ENCODE results near the gene PSMC3. TPM values are rescaled to one million over a fixed set of nuclear protein-coding genes. Genes with fewer than 3 reads are reported as not detected.

The PSMC3 gene
- total and polyA plus RNA-seq, 4 donors, result 84.2 to 204 (median 149) TPM

- Histone ChIP-seq H3K4me3 (ENCODE audit: low read length in 2 of 2) (no peak overlapping the region), H3K36me3 (ENCODE audit: control insufficient read depth in 1 of 2, insufficient read depth in 2 of 2, low read length in 1 of 2) (no peaks in the 10 kb centered on the region), H3K9me3 (ENCODE audit: control insufficient read depth, low read length) (no peaks in the 10 kb centered on the region), H3K27ac (ENCODE audit: low read depth in 1 of 2, low read length in 2 of 2) (no peak overlapping the region), H3K27me3 (ENCODE audit: control insufficient read depth in 1 of 2, insufficient read depth in 2 of 2, low read length in 1 of 2) (no peaks in the 10 kb centered on the region), H3K4me1 (ENCODE audit: control insufficient read depth in 1 of 2, insufficient read depth in 2 of 2, low read length in 2 of 2) (no peaks in the 10 kb centered on the region)
- intact Hi-C loops (cut with DNase I), result no loop called here
- DNase-seq (peak; percentile 84 to 86), ATAC-seq (ENCODE audit: low FRiP score) (peak; percentile 64)
- 88 to 89% methylated on average over 36 to 39 of the region's 39 CpGs for WGBS, 2 donors
Measured at GRCh38 chr11:47394322-47395222, 31.7 kb downstream of the PSMC3 start.

- 92 to 95% methylated on average over 9 of the region's 9 CpGs for WGBS, 2 donors
Measured at GRCh38 chr11:47394050-47394321, 32.3 kb downstream of the PSMC3 start.

GRCh38 chr11:47393163-47394049, 32.8 kb downstream of the PSMC3 start:
- H3K4me1 ChIP-seq (ENCODE audit: control insufficient read depth in 1 of 2, insufficient read depth in 2 of 2, low read length in 2 of 2), result no peaks in the 10 kb centered on the region
- ATAC-seq (ENCODE audit: low FRiP score), result peak; percentile 54
- 81 to 83% methylated on average over 20 of the region's 20 CpGs for WGBS, 2 donors
- no peak overlapping the region for H3K4me3 ChIP-seq (ENCODE audit: low read length in 2 of 2)
- intact Hi-C loops (cut with DNase I), result no loop called here
- H3K27ac ChIP-seq (ENCODE audit: low read depth in 1 of 2, low read length in 2 of 2), result no peak overlapping the region
- no peaks in the 10 kb centered on the region for H3K27me3 ChIP-seq (ENCODE audit: control insufficient read depth in 1 of 2, insufficient read depth in 2 of 2, low read length in 1 of 2)
- peak in 1 of 2 donors; percentile 80 for DNase-seq
- H3K36me3 ChIP-seq (ENCODE audit: control insufficient read depth in 1 of 2, insufficient read depth in 2 of 2, low read length in 1 of 2), result no peaks in the 10 kb centered on the region
- no peaks in the 10 kb centered on the region for H3K9me3 ChIP-seq (ENCODE audit: control insufficient read depth, low read length)

More at GRCh38 chr11:47394050-47394321, 32.3 kb downstream of the PSMC3 start:
- Histone ChIP-seq H3K27ac (ENCODE audit: low read depth in 1 of 2, low read length in 2 of 2) (no peak overlapping the region), H3K9me3 (ENCODE audit: control insufficient read depth, low read length) (no peaks in the 10 kb centered on the region), H3K27me3 (ENCODE audit: control insufficient read depth in 1 of 2, insufficient read depth in 2 of 2, low read length in 1 of 2) (no peaks in the 10 kb centered on the region), H3K4me3 (ENCODE audit: low read length in 2 of 2) (no peak overlapping the region), H3K36me3 (ENCODE audit: control insufficient read depth in 1 of 2, insufficient read depth in 2 of 2, low read length in 1 of 2) (no peaks in the 10 kb centered on the region), H3K4me1 (ENCODE audit: control insufficient read depth in 1 of 2, insufficient read depth in 2 of 2, low read length in 2 of 2) (no peaks in the 10 kb centered on the region)
- DNase-seq (no peak), ATAC-seq (ENCODE audit: low FRiP score) (no peak)
- intact Hi-C loops (cut with DNase I), result no loop called here

- 88% methylated on average over 14 of the region's 14 CpGs for WGBS, 2 donors
- DNase-seq (no peak), ATAC-seq (ENCODE audit: low FRiP score) (no peak)
- Histone ChIP-seq H3K36me3 (ENCODE audit: control insufficient read depth in 1 of 2, insufficient read depth in 2 of 2, low read length in 1 of 2) (no peaks in the 10 kb centered on the region), H3K4me3 (ENCODE audit: low read length in 2 of 2) (no peak overlapping the region), H3K27me3 (ENCODE audit: control insufficient read depth in 1 of 2, insufficient read depth in 2 of 2, low read length in 1 of 2) (no peaks in the 10 kb centered on the region), H3K27ac (ENCODE audit: low read depth in 1 of 2, low read length in 2 of 2) (no peak overlapping the region), H3K9me3 (ENCODE audit: control insufficient read depth, low read length) (no peaks in the 10 kb centered on the region), H3K4me1 (ENCODE audit: control insufficient read depth in 1 of 2, insufficient read depth in 2 of 2, low read length in 2 of 2) (no peaks in the 10 kb centered on the region)
- intact Hi-C loops (cut with DNase I), result no loop called here
Measured at GRCh38 chr11:47392546-47393162, 33.6 kb downstream of the PSMC3 start.

- Histone ChIP-seq H3K27ac (ENCODE audit: low read depth in 1 of 2, low read length in 2 of 2) (no peak overlapping the region), H3K4me3 (ENCODE audit: low read length in 2 of 2) (no peak overlapping the region), H3K4me1 (ENCODE audit: control insufficient read depth in 1 of 2, insufficient read depth in 2 of 2, low read length in 2 of 2) (no peaks in the 10 kb centered on the region), H3K9me3 (ENCODE audit: control insufficient read depth, low read length) (no peaks in the 10 kb centered on the region), H3K36me3 (ENCODE audit: control insufficient read depth in 1 of 2, insufficient read depth in 2 of 2, low read length in 1 of 2) (no peaks in the 10 kb centered on the region), H3K27me3 (ENCODE audit: control insufficient read depth in 1 of 2, insufficient read depth in 2 of 2, low read length in 1 of 2) (no peaks in the 10 kb centered on the region)
- ATAC-seq (ENCODE audit: low FRiP score), result no peak
- intact Hi-C loops (cut with DNase I), result no loop called here
- WGBS, 2 donors, result 93 to 94% methylated on average over 15 to 16 of the region's 16 CpGs
- no peak for DNase-seq
Measured at GRCh38 chr11:47391711-47392432, 34.4 kb downstream of the PSMC3 start.

- no peaks in the 10 kb centered on the region for H3K36me3 ChIP-seq (ENCODE audit: control insufficient read depth in 1 of 2, insufficient read depth in 2 of 2, low read length in 1 of 2)
- no peaks in the 10 kb centered on the region for H3K9me3 ChIP-seq (ENCODE audit: control insufficient read depth, low read length)
- WGBS, 2 donors, result 85% methylated on average over 11 of the region's 11 CpGs
- ATAC-seq (ENCODE audit: low FRiP score) (no peak), DNase-seq (peak in 1 of 2 donors; percentile 86)
- intact Hi-C loops (cut with DNase I), result no loop called here
- H3K27me3 ChIP-seq (ENCODE audit: control insufficient read depth in 1 of 2, insufficient read depth in 2 of 2, low read length in 1 of 2), result no peaks in the 10 kb centered on the region
- H3K4me3 ChIP-seq (ENCODE audit: low read length in 2 of 2), result no peak overlapping the region
- H3K27ac ChIP-seq (ENCODE audit: low read depth in 1 of 2, low read length in 2 of 2), result no peak overlapping the region
- H3K4me1 ChIP-seq (ENCODE audit: control insufficient read depth in 1 of 2, insufficient read depth in 2 of 2, low read length in 2 of 2), result no peaks in the 10 kb centered on the region
Measured at GRCh38 chr11:47391077-47391583, 35.1 kb downstream of the PSMC3 start.

- 92 to 96% methylated on average over 6 of the region's 6 CpGs for WGBS, 2 donors
- no peak for DNase-seq
- no peaks in the 10 kb centered on the region for H3K27me3 ChIP-seq (ENCODE audit: control insufficient read depth in 1 of 2, insufficient read depth in 2 of 2, low read length in 1 of 2)
- no peak overlapping the region for H3K27ac ChIP-seq (ENCODE audit: low read depth in 1 of 2, low read length in 2 of 2)
- no peaks in the 10 kb centered on the region for H3K36me3 ChIP-seq (ENCODE audit: control insufficient read depth in 1 of 2, insufficient read depth in 2 of 2, low read length in 1 of 2)
- no peaks in the 10 kb centered on the region for H3K4me1 ChIP-seq (ENCODE audit: control insufficient read depth in 1 of 2, insufficient read depth in 2 of 2, low read length in 2 of 2)
- intact Hi-C loops (cut with DNase I), result no loop called here
- ATAC-seq (ENCODE audit: low FRiP score), result no peak
- H3K9me3 ChIP-seq (ENCODE audit: control insufficient read depth, low read length), result no peaks in the 10 kb centered on the region
- no peak overlapping the region for H3K4me3 ChIP-seq (ENCODE audit: low read length in 2 of 2)
Measured at GRCh38 chr11:47390422-47390760, 35.8 kb downstream of the PSMC3 start.
